Stomach (tissue), 4 donors: Measurements from ENCODE around the gene TMEM250.

Experiments used
- CTCF ChIP-seq, 7 experiments: fragments of 450-650 bp in 4 of 7; fragments of 200-600 bp in 3 of 7; sonication (generic) in 3 of 7; IDR thresholded peaks; one replicate each; pipeline ENCODE4 v1.5.1; 2016 to 2019; ENCODE audit warnings: antibody characterized with exemption in 7 of 7, control low read depth in 2 of 7, mild to moderate bottlenecking in 1 of 7
- EP300 ChIP-seq: sonication (generic); formaldehyde crosslinking; IDR thresholded peaks from one replicate; pipeline ENCODE4 v1.6.1; 2017; ENCODE audit warnings: antibody characterized with exemption
- POLR2A ChIP-seq, 4 donors: fragments of 450-650 bp; IDR thresholded peaks; one replicate each; pipeline ENCODE4 v1.6.1; 2016; ENCODE audit warnings: antibody characterized with exemption in 4 of 4, control low read depth in 2 of 4, mild to moderate bottlenecking in 1 of 4, moderate library complexity in 1 of 4
- POLR2AphosphoS5 ChIP-seq, 3 donors: sonication (generic); formaldehyde crosslinking; IDR thresholded peaks; one replicate each; pipeline ENCODE4 v1.6.1; 2016; ENCODE audit warnings: antibody characterized with exemption in 3 of 3

GRCh38 chr9:136111910-136112309, 6.8 kb downstream of the TMEM250 start:
- TF ChIP-seq POLR2A (IDR thresholded peaks at IDR 0.05): no peak
- no peak for TF ChIP-seq POLR2AphosphoS5 (IDR thresholded peaks at IDR 0.05)
- TF ChIP-seq CTCF (IDR thresholded peaks at IDR 0.05): no peak
- no peak for TF ChIP-seq EP300
